Stimulated activated memory B cell treated with anti-CD40 and anti-IgM and Interleukin-4, amounts not matched to agents 10 μg/mL and 1 μg/mL and 100 μg/mL, for 72 hours (primary cell): ENCODE data around the gene PDZD7.

ENCODE experiments used
- ATAC-seq: fragments of 150-1000 bp; cut with Tn5 transposase; 2 replicates; pipeline ENCODE4 v1.10.0; 2021
- H3K27ac Mint-ChIP-seq: one replicate; pipeline ENCODE4 v1.8.0; 2022; ENCODE audit warnings: mild to moderate bottlenecking, mixed read lengths
- H3K27me3 Mint-ChIP-seq: one replicate; pipeline ENCODE4 v1.8.0; 2022; ENCODE audit warnings: mixed read lengths
- H3K36me3 Mint-ChIP-seq: one replicate; pipeline ENCODE4 v1.8.0; 2022; ENCODE audit warnings: mixed read lengths
- H3K4me1 Mint-ChIP-seq: one replicate; pipeline ENCODE4 v1.8.0; 2022; ENCODE audit warnings: mixed read lengths
- H3K4me3 Mint-ChIP-seq: one replicate; pipeline ENCODE4 v1.8.0; 2022; ENCODE audit warnings: mild to moderate bottlenecking, moderate library complexity, mixed read lengths
- H3K9me3 Mint-ChIP-seq: one replicate; pipeline ENCODE4 v1.8.0; 2022; ENCODE audit warnings: mixed read lengths

The PDZD7 gene

DNA sequence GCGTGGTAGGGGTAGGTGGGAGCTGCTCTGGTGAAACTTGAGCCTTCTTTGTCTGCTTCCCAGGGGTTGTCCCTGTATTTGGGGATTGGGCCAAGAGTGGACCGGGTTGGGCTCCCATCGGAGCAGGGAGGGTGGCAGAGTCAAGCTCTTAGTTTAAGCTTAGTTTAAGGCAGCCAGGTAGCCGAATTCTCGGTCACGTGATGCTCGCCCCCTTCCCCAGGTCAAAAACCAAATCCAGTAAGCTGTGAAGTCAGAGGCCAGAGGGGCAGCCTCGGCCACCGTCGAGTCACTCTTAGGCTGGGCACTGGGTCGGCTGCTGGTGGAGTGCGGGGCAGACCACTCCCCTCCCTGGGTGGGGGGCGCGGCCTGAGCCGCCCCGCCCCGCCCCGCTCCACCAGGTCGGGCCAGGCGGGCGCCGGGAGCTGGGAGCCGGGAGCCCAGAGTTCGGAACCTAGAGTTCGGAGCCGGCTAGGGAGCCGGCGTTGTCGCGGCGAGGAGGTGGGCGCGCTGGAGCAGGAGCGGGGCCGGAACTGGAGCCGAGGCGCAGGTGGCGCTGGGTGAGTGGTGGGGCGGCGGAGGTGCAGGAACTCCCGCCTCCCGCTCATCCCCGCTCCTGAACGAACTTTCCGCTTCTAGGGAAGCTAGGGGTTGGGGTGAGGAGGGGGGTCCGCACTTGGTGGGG lies 34.1 kb downstream of the PDZD7 start:
- peaks cover 19% of the 10 kb centered on the region for H3K36me3 Mint-ChIP-seq
- H3K4me1 Mint-ChIP-seq, result peaks cover 29% of the 10 kb centered on the region
- peak; percentile 46 for ATAC-seq
- peak overlapping the region; percentile 80 for H3K4me3 Mint-ChIP-seq
- H3K9me3 Mint-ChIP-seq, result no peaks in the 10 kb centered on the region
- peak overlapping the region; percentile 76 for H3K27ac Mint-ChIP-seq
- no peaks in the 10 kb centered on the region for H3K27me3 Mint-ChIP-seq

DNA sequence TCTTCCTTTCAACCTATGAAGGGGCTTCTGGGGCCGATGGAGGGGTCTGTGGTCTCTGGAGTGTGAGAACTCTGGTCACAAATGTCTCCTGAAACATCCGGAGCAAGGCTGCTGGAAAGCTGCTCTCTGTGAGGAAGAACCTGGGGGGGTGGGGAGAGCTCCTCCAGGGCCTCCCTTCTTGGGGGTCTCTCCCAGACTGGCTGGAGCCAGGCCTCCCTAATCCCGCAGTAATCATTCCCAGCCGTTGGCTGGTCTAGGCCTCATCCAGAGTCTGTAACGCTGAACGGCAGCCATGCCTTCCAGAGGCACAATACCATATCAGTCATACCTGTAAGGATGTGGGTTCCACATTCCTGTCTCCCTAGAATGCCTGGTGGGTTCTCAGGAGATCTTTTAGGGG lies 35.7 kb downstream of the PDZD7 start:
- H3K4me3 Mint-ChIP-seq, result no peak overlapping the region
- no peak for ATAC-seq

DNA sequence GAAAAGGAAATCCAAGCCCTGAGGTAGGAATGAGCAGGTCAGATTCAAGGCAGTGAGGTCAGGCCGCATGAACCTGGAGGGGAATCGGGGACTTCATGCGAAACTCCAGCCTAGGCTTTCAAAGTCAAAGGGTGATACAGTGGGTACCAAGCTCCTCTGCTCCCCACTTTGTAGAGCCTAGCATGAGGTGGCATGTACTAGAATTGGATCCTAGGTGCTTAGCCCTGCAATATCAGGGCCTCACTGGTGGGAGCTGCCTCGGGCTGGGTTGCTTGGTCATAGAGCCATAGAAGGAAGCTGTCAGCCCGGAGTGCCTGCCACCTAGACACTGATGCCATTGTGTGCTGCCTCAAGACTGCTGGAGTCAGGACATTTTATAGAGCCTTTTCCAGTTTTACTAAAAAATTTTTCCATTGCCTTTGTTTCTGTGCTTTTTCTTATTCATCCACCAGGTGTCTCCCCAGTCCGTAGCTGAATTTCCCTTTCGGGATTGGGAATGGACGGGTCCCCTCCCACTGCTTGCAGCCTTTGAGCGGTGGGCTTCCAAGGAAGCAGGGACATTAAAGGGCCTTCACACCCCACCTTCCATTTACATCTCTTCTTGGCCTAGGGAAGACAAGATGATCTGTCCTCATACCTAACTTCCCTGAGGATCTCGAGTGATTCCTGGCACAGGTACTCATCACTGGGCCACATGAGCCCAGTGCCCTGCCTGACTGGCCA lies 36.8 kb downstream of the PDZD7 start:
- Mint-ChIP-seq H3K27ac (peak overlapping the region; percentile 63), H3K9me3 (no peaks in the 10 kb centered on the region), H3K36me3 (peaks cover 32% of the 10 kb centered on the region), H3K4me1 (peaks cover 32% of the 10 kb centered on the region), H3K27me3 (no peaks in the 10 kb centered on the region), H3K4me3 (no peak overlapping the region)
- ATAC-seq, result no peak

More for the DNA sequence above, 35.7 kb downstream of the PDZD7 start:
- H3K27ac Mint-ChIP-seq, result peak overlapping the region; percentile 76
- no peaks in the 10 kb centered on the region for H3K9me3 Mint-ChIP-seq
- peaks cover 32% of the 10 kb centered on the region for H3K4me1 Mint-ChIP-seq
- H3K36me3 Mint-ChIP-seq, result peaks cover 32% of the 10 kb centered on the region
- H3K27me3 Mint-ChIP-seq, result no peaks in the 10 kb centered on the region

DNA sequence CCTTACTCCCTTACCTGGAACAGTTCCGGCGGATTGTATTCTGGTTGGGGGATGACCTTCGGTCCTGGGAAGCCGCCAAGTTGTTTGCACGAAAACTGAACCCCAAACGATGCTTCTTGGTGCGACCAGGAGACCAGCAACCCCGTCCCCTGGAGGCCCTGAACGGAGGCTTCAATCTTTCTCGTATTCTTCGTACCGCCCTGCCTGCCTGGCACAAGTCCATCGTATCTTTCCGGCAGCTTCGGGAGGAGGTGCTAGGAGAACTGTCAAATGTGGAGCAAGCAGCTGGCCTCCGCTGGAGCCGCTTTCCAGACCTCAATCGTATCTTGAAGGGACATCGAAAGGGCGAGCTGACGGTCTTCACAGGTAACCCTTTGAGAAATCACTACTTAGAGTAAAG lies 41.8 kb downstream of the PDZD7 start:
- no peak for ATAC-seq
- no peak overlapping the region for H3K27ac Mint-ChIP-seq

DNA sequence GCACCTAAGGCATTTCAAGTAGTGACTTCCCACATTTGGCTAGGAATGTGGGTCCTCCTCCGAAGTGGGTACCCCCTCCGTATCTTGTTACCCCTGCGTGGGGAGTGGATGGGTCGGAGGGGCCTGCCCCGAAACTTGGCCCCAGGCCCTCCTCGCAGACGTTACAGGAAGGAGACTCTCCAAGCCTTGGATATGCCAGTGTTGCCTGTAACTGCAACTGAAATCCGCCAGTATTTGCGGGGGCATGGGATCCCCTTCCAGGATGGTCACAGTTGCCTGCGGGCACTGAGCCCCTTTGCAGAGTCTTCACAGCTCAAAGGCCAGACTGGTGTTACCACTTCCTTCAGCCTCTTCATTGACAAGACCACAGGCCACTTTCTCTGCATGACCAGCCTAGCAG lies 42.8 kb downstream of the PDZD7 start:
- no peaks in the 10 kb centered on the region for H3K9me3 Mint-ChIP-seq
- H3K27ac Mint-ChIP-seq, result peak overlapping the region; percentile 87
- H3K4me3 Mint-ChIP-seq, result peak overlapping the region; percentile 92
- peaks cover 41% of the 10 kb centered on the region for H3K4me1 Mint-ChIP-seq
- no peak for ATAC-seq
- H3K27me3 Mint-ChIP-seq, result no peaks in the 10 kb centered on the region
- H3K36me3 Mint-ChIP-seq, result peaks cover 41% of the 10 kb centered on the region

More for the DNA sequence above, 41.8 kb downstream of the PDZD7 start:
- H3K36me3 Mint-ChIP-seq, result peaks cover 40% of the 10 kb centered on the region
- no peaks in the 10 kb centered on the region for H3K9me3 Mint-ChIP-seq
- H3K27me3 Mint-ChIP-seq, result no peaks in the 10 kb centered on the region
- H3K4me1 Mint-ChIP-seq, result peaks cover 40% of the 10 kb centered on the region
- H3K4me3 Mint-ChIP-seq, result no peak overlapping the region

DNA sequence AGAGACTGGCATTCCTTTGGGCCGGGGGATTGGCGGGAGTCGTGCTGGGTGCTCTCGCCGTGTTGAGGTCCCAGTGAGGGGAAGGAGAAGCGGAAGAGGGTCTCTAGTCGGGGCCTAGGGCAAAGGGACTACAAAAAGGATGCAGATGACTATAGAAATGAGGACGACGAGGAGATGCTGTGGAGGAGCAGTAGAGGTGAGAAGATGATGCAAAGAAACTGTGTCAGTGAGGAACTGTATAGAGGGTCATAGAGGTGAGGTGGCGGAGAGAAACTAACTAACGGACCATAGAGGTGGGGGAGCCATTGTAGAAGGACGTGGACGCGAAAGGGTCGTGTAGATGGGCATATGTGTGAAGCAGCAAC lies 43.3 kb downstream of the PDZD7 start:
- Mint-ChIP-seq H3K9me3 (no peaks in the 10 kb centered on the region), H3K27me3 (no peaks in the 10 kb centered on the region), H3K36me3 (peaks cover 40% of the 10 kb centered on the region), H3K27ac (peak overlapping the region; percentile 87), H3K4me1 (peaks cover 41% of the 10 kb centered on the region), H3K4me3 (peak overlapping the region; percentile 92)
- no peak for ATAC-seq

DNA sequence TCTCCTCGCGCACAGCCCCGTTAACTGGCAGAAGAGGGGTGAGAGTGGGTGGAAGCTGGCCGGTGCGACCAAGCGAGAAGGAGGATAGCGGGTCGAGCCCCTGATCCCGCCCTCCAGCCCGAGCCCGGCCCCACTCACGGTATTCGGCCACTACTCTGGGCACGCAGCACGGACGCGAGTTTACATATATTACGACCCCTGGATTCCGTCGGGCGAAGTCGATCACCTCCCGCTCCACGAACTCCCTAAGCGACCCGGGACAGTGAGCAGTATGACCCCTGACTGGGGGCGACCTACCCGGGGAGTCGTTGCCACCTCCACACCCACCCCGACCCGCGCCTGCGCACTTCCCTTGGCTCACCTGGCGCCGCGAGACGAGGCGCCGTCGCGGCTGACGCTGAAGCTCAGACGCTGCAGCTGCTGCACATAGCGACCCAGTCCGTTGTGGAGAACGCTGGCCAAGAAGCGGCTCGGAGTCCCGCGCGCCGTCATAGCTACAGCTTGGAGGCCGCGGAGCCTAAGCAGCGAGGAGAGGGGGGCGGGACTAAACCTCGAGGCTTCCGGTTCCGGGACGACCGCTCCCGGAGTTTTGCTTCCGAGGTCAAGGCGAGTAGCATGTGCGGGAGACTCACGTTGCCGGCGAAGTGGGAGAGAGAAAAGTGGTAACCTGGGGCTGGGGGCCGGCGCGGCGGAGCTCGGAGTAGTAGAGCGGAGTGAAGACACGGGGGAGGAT lies 43.8 kb downstream of the PDZD7 start, which contains the start of the genes MRPL43 and TWNK:
MRPL43 (minus strand) TSS at position 546 of the 733 bp plus-strand sequence; CDS start at position 492, 54 bp downstream.
TWNK (plus strand) TSS at position 592 of the 733 bp plus-strand sequence. CDS start 668 bp downstream, outside the sequence.
- H3K27me3 Mint-ChIP-seq, result no peaks in the 10 kb centered on the region
- peak within 1 kb of the TSS; percentile 87 for H3K27ac Mint-ChIP-seq
- H3K36me3 Mint-ChIP-seq, result peaks cover 46% of the 10 kb centered on the region
- H3K4me1 Mint-ChIP-seq, result peaks cover 41% of the 10 kb centered on the region
- ATAC-seq, result peak; percentile 95
- no peaks in the 10 kb centered on the region for H3K9me3 Mint-ChIP-seq
- peak within 1 kb of the TSS; percentile 92 for H3K4me3 Mint-ChIP-seq

DNA sequence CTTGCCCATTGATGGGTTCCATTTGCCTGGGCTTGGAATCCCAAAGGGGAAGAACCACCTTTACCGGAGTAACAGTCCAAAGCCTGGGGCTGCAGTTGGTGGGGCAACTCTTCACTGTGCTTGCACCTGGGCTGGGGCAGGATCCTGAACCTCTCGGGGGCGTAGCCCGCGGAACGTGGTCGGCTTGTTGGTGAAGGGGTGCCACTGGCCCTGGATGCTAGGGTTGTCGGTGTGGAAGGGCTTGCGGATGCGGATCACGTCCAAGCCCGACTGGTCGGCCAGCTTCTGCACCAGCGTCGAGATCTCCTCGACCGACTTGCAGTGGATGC lies 44.3 kb downstream of the PDZD7 start:
- Mint-ChIP-seq H3K4me3 (peak overlapping the region; percentile 92), H3K27me3 (no peaks in the 10 kb centered on the region), H3K36me3 (peaks cover 49% of the 10 kb centered on the region), H3K4me1 (peaks cover 41% of the 10 kb centered on the region), H3K27ac (peak overlapping the region; percentile 87), H3K9me3 (no peaks in the 10 kb centered on the region)
- ATAC-seq, result no peak

DNA sequence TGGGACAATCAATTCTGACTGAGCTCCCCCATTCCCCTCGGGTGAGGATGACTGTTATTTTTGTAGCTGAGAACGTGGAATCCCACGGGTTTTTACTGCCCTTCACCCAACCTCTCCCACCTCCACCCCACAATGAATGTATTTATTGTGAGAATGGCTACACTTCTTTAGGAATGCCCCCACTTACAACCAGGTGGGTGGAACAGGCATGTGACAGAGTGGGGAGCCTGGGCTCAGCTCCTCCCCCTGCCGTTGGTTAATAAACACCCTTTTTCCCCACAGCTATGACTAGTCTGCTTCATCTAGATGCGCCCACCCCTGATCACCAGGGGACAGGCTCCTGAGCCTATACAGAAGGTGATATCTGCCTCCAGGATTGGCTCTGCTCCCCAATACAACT lies 45.6 kb downstream of the PDZD7 start:
- no peak for ATAC-seq
- H3K36me3 Mint-ChIP-seq, result peaks cover 46% of the 10 kb centered on the region
- H3K4me3 Mint-ChIP-seq, result no peak overlapping the region
- no peaks in the 10 kb centered on the region for H3K27me3 Mint-ChIP-seq
- H3K4me1 Mint-ChIP-seq, result peaks cover 31% of the 10 kb centered on the region
- H3K27ac Mint-ChIP-seq, result no peak overlapping the region
- H3K9me3 Mint-ChIP-seq, result no peaks in the 10 kb centered on the region

DNA sequence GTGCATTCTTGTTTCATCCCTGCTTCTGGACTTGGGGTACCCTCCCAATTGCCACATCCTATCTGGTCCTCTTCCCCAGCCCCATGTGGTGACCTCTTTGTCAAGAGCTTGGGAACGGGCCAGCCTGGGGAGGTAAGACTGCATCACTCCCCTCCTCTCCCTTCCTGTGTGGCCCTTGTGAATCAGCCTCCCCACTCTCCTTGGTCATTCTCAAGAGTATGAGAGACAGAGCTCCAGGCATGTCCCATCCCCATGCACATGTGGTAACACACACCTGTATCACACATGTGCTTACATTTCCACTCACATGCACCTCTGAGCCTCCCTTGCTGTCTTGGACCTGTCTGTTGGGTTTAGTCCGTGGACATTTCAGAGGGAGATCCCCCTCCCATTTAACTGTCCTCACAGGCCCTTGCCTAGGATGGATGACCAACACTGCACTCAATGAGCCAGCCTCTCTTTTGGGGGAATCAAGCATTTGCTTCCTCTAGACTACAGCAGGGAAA lies 46.2 kb downstream of the PDZD7 start:
- peaks cover 48% of the 10 kb centered on the region for H3K36me3 Mint-ChIP-seq
- no peak for ATAC-seq
- peaks cover 29% of the 10 kb centered on the region for H3K4me1 Mint-ChIP-seq
- H3K27ac Mint-ChIP-seq, result no peak overlapping the region
- no peaks in the 10 kb centered on the region for H3K27me3 Mint-ChIP-seq
- no peak overlapping the region for H3K4me3 Mint-ChIP-seq
- no peaks in the 10 kb centered on the region for H3K9me3 Mint-ChIP-seq

DNA sequence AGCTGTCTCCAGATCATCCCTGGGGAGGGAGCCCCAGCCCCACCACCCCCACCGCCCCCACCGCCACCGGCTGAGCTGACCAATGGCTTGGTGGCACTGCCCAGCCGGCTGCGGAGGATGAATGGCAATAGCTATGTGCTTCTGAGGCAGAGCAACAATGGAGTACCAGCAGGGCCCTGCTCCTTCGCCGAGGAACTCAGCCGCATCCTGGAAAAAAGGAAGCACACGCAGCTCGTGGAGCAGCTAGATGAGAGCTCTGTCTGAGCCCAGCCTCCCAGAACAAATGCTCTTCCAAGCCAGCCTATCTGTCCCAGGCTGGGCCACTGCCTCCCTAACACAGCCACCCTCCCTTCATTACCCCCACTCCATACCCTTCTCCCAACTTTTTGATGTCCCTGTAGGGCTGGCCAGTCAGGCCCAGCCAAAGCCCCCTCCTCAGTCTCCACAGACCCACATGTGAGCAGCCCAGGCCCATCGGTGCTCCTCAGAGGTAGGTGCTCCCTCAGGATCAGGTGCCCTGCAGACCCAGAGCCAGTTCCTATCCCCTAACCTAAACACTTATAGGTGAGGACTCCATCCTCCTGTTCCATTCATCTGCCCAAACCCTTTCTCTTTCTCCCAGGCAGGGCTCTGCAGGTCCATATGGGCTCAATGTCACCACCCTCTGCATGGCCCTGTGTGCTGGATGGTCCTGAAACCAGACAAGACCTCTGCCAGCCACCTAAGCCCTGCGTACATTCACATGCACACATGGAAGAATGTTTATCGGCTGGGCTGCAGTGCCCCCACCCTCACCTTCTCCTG lies 46.9 kb downstream of the PDZD7 start:
- no peak overlapping the region for H3K4me3 Mint-ChIP-seq
- H3K36me3 Mint-ChIP-seq, result peaks cover 50% of the 10 kb centered on the region
- H3K27ac Mint-ChIP-seq, result no peak overlapping the region
- no peaks in the 10 kb centered on the region for H3K27me3 Mint-ChIP-seq
- no peak for ATAC-seq
- H3K9me3 Mint-ChIP-seq, result no peaks in the 10 kb centered on the region
- peaks cover 29% of the 10 kb centered on the region for H3K4me1 Mint-ChIP-seq

DNA sequence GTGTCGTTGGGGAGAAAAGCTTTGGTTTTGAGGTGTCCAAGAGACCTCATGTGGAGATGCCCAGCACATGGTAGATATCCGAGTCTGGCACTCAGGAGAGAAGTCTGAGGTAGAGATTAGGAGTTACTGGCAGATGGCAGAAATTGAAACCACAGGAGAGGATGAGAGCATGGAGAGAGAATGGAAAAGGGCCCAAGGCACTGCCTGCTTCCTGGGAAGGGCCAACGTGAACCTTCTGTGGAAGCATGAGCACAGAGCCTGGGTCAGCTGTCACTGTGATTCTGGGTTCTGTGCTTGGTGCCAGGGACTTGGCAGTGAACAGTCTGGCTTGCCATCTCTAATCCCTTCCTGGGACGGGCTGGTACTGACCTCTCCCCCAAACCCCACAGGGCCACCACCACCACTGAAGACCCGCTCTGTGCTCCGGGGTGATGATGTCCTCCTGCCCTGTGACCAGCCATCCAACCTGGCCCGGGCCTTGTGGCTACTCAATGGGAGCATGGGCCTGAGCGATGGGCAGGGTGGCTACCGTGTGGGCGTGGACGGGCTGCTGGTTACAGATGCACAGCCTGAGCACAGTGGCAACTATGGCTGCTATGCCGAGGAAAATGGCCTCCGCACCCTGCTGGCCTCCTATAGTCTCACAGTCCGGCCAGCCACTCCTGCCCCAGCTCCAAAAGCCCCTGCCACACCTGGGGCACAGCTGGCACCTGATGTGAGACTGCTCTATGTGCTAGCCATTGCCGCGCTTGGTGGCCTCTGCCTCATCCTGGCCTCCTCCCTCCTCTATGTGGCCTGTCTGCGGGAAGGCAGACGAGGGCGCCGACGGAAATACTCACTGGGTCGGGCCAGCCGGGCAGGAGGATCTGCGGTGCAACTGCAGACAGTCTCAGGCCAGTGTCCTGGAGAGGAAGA lies 47.8 kb downstream of the PDZD7 start:
- Mint-ChIP-seq H3K4me1 (peaks cover 29% of the 10 kb centered on the region), H3K9me3 (no peaks in the 10 kb centered on the region), H3K36me3 (peaks cover 52% of the 10 kb centered on the region), H3K4me3 (no peak overlapping the region), H3K27me3 (no peaks in the 10 kb centered on the region), H3K27ac (no peak overlapping the region)
- ATAC-seq, result no peak

DNA sequence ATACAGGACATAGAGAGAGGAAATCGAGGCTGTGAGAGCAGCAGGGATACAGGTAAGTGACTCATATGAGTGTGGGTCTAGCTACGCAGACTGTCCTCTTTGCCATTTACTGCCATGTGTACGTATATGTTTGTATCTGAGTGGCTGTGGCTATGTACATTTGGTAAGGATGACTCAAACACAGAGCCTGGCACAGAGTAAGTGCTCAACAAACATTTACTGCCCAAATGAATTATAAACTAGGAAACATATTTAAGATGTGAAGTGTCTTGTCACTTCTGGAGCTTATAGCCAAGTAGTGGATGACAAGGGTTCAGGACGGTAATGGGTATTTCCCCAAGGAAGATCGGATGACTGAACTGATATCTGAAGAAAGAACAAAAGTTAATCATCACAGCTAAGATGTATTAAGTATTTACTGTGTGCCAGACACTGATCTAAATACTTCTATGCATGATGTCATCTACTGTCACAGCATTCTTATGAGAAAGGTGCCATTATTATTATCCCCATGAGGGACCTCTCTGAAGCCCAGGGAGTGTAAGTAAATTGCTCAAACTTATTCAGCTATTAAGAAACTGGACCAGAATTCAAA lies 49.7 kb downstream of the PDZD7 start:
- no peak for ATAC-seq
- no peak overlapping the region for H3K27ac Mint-ChIP-seq
- H3K36me3 Mint-ChIP-seq, result peaks cover 50% of the 10 kb centered on the region
- no peaks in the 10 kb centered on the region for H3K27me3 Mint-ChIP-seq
- H3K4me3 Mint-ChIP-seq, result no peak overlapping the region
- no peaks in the 10 kb centered on the region for H3K9me3 Mint-ChIP-seq
- H3K4me1 Mint-ChIP-seq, result peaks cover 18% of the 10 kb centered on the region
